SK-N-SH (cell line): ENCODE data around the gene RNF111. TPM values are rescaled to one million over a fixed set of nuclear protein-coding genes. Genes with fewer than 3 reads are reported as not detected.

Experiments
- CTCF ChIA-PET: fragments of 300-600, 350-600 bp; formaldehyde crosslinking; extraction: SDS; loops from one replicate; lab custom pipeline; 2021; lab: Yijun Ruan, JAX
- POLR2A ChIA-PET: fragments of 350-600 bp; sonication (Branson Sonifier 250); formaldehyde crosslinking; extraction: SDS; loops from one replicate; lab custom pipeline; 2020; ENCODE audit warnings: antibody characterized with exemption, inconsistent platforms; lab: Yijun Ruan, JAX
- DNase-seq: peaks from one replicate; pipeline ENCODE4 v3.0.0; 2012
- H2AFZ ChIP-seq: fragments of 200-600 bp; sonication (generic); 2 replicates; pipeline ENCODE4 v1.8.1; 2016; ENCODE audit warnings: antibody characterized with exemption, mild to moderate bottlenecking, low read depth
- H3F3A ChIP-seq: fragments of 200-600 bp; sonication (generic); replicated peaks from 2 replicates; pipeline ENCODE3; 2016; ENCODE audit warnings: antibody characterized with exemption, mild to moderate bottlenecking; ENCODE audit not compliant: insufficient read depth
- H3K27ac ChIP-seq, 2 experiments: fragments of 200-500 bp in 1 of 2; fragments of 200-600 bp in 1 of 2; sonication (Bioruptor generic) in 1 of 2; sonication (generic), shearing (Covaris generic) in 1 of 2; 2 replicates each; pipeline versions ENCODE4 v1.5.1 to v1.6.1; 2014 to 2016; ENCODE audit warnings: low read depth in 2 of 2, inconsistent platforms in 1 of 2, low read length in 1 of 2, mild to moderate bottlenecking in 1 of 2, mixed read lengths in 1 of 2
- H3K27me3 ChIP-seq: fragments of 200-600 bp; sonication (generic), shearing (Covaris generic); 2 replicates; pipeline ENCODE4 v1.6.1; 2016; ENCODE audit warnings: mixed run types; ENCODE audit not compliant: insufficient read depth
- H3K36me3 ChIP-seq, 2 experiments: fragments of 200-500 bp in 1 of 2; fragments of 200-600 bp in 1 of 2; sonication (Bioruptor generic) in 1 of 2; sonication (generic) in 1 of 2; replicated peaks in 1 of 2; 2 replicates each; pipeline versions ENCODE3 to v1.5.1; 2014 to 2016; ENCODE audit warnings: low read length in 1 of 2, mild to moderate bottlenecking in 1 of 2; ENCODE audit not compliant: insufficient read depth in 2 of 2, control insufficient read depth in 1 of 2
- H3K4me1 ChIP-seq, 2 experiments: fragments of 200-500 bp in 1 of 2; fragments of 200-600 bp in 1 of 2; sonication (Bioruptor generic) in 1 of 2; sonication (generic), shearing (Covaris generic) in 1 of 2; 2 replicates each; pipeline versions ENCODE4 v1.5.1 to v1.6.1; 2014 to 2016; ENCODE audit warnings: low read depth in 1 of 2, low read length in 1 of 2, mixed run types in 1 of 2; ENCODE audit not compliant: insufficient read depth in 2 of 2, control insufficient read depth in 1 of 2
- H3K4me2 ChIP-seq: fragments of 200-600 bp; sonication (generic), shearing (Covaris generic); 2 replicates; pipeline ENCODE4 v1.6.1; 2017; ENCODE audit warnings: mixed run types
- H3K4me3 ChIP-seq, 2 experiments: fragments of 200-500 bp in 1 of 2; fragments of 200-600 bp in 1 of 2; sonication (Bioruptor generic) in 1 of 2; sonication (generic), shearing (Covaris generic) in 1 of 2; 2 replicates each; pipeline versions ENCODE4 v1.5.1 to v1.8.1; 2014 to 2016; ENCODE audit warnings: low read depth in 2 of 2, inconsistent platforms in 1 of 2, low read length in 1 of 2, mild to moderate bottlenecking in 1 of 2, mixed read lengths in 1 of 2, moderate library complexity in 1 of 2
- H3K79me2 ChIP-seq: fragments of 200-600 bp; sonication (generic); 2 replicates; pipeline ENCODE4 v1.8.1; 2017; ENCODE audit warnings: mild to moderate bottlenecking; ENCODE audit not compliant: insufficient read depth
- H3K9ac ChIP-seq: fragments of 200-600 bp; sonication (generic); 2 replicates; pipeline ENCODE4 v1.6.1; 2017; ENCODE audit warnings: mixed run types
- H3K9me2 ChIP-seq: fragments of 200-600 bp; sonication (generic); 2 replicates; pipeline ENCODE4 v1.6.1; 2017; ENCODE audit warnings: mixed run types
- H3K9me3 ChIP-seq: fragments of 200-600 bp; sonication (generic); 2 replicates; pipeline ENCODE4 v1.6.1; 2017; ENCODE audit warnings: mixed run types, mild to moderate bottlenecking, moderate library complexity
- H4K20me1 ChIP-seq: fragments of 200-600 bp; sonication (generic); 2 replicates; pipeline ENCODE4 v1.6.1; 2017; ENCODE audit warnings: mild to moderate bottlenecking, mixed run types; ENCODE audit not compliant: insufficient read depth
- EP300 ChIP-seq, 2 experiments: IDR thresholded peaks; 2 replicates each; pipeline versions ENCODE4 v1.4.0 to v1.6.1; 2012; ENCODE audit warnings: borderline replicate concordance in 1 of 2, low read depth in 1 of 2, low read length in 1 of 2
- EZH2phosphoT487 ChIP-seq: fragments of 200-600 bp; sonication (generic); IDR thresholded peaks from 2 replicates; pipeline ENCODE4 v1.6.1; 2017; ENCODE audit warnings: low read depth, mixed run types, mild to moderate bottlenecking, antibody characterized with exemption, moderate library complexity, borderline replicate concordance
- FOSL2 ChIP-seq: IDR thresholded peaks from 2 replicates; pipeline ENCODE4 v1.4.0; 2012; ENCODE audit warnings: low read depth, mild to moderate bottlenecking, moderate library complexity, borderline replicate concordance
- FOXM1 ChIP-seq: IDR thresholded peaks from 2 replicates; pipeline ENCODE4 v1.4.0; 2012; ENCODE audit warnings: low read depth, mild to moderate bottlenecking
- GATA2 ChIP-seq: sonication (generic); formaldehyde crosslinking; IDR thresholded peaks from 2 replicates; pipeline ENCODE4 v1.5.0; 2020; ENCODE audit warnings: mild to moderate bottlenecking, missing genetic modification reagents
- JUND ChIP-seq: IDR thresholded peaks from 2 replicates; pipeline ENCODE4 v1.4.0; 2012
- POLR2AphosphoS5 ChIP-seq: IDR thresholded peaks from 2 replicates; pipeline ENCODE4 v1.6.1; 2012; ENCODE audit warnings: low read depth, low read length
- RAD21 ChIP-seq: IDR thresholded peaks from 2 replicates; pipeline ENCODE4 v1.6.1; 2012; ENCODE audit warnings: mild to moderate bottlenecking, low read length
- RXRA ChIP-seq: IDR thresholded peaks from 2 replicates; pipeline ENCODE4 v1.4.0; 2012; ENCODE audit warnings: low read depth, mild to moderate bottlenecking, borderline replicate concordance
- TAF1 ChIP-seq: IDR thresholded peaks from 2 replicates; pipeline ENCODE4 v1.6.1; 2012; ENCODE audit warnings: low read depth, mild to moderate bottlenecking, low read length, moderate library complexity, borderline replicate concordance
- TEAD4 ChIP-seq: IDR thresholded peaks from 2 replicates; pipeline ENCODE4 v1.4.0; 2012; ENCODE audit warnings: mild to moderate bottlenecking, borderline replicate concordance; ENCODE audit not compliant: insufficient read depth
- WGBS: methylation state at CpG from one replicate; pipeline ENCODE4 v1.1.6; 2017; ENCODE audit warnings: low lambda C conversion rate; 5-methylcytosine and 5-hydroxymethylcytosine counted together
- polyA plus RNA-seq, 3 experiments: library from polyadenylated mRNA; depleted of rRNA; stranded (reverse); fragments of >200 nt; gene quantifications; 2 replicates each; pipeline ENCODE4 v1.2.3, GENCODE V29; 2012
- TF ChIP-seq, protein P1 (sequence below): fragments of 200-600 bp; sonication (generic); IDR thresholded peaks from 2 replicates; pipeline ENCODE4 v1.6.1; 2017; ENCODE audit warnings: antibody characterized with exemption, mild to moderate bottlenecking, moderate library complexity
- TF ChIP-seq, protein P2 (sequence below): IDR thresholded peaks from 2 replicates; pipeline ENCODE4 v1.6.1; 2012; ENCODE audit warnings: mild to moderate bottlenecking, low read depth, low read length, moderate library complexity

Gene RNF111
- polyA plus RNA-seq, 1 of the 3 experiments (the other 2 are of a cell fraction), result 16.5 TPM

DNA sequence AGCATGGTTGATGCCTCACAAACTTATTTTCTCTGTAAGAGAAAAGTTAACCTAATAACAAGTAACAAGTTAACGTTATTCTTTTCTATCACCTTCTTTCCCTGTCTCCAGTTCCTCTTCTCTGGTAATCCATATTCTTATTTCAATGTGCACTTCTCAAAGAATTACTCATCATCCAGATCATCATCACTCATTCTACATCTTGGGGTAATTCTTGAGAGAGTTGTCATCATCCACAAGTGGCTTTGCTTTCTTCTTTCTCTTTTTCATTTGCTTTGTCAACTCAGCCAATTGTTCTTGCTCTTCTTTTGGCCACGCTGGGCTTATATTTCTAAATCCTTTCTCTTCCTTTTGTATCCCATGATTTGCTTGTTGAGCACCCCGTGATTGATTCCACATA, 20.8 kb upstream of the RNF111 start:
- Histone ChIP-seq H3K4me1 (0 out of 4 replicates have a peak, but pooled peaks cover 0 to 9% of the 10 kb centered on the region in 2 experiments), H3K9ac (no peak overlapping the region), H3K4me2 (no peak overlapping the region), H3K9me2 (no peaks in the 10 kb centered on the region), H3K79me2 (no peaks in the 10 kb centered on the region), H3F3A (peaks cover 3% of the 10 kb centered on the region), H2AFZ (no peak overlapping the region), H3K9me3 (no peaks in the 10 kb centered on the region), H4K20me1 (no peaks in the 10 kb centered on the region), H3K27ac (no peak overlapping the region; a peak in 1 of 4 replicates), H3K4me3 (no peak overlapping the region), H3K36me3 (no peaks in the 10 kb centered on the region), H3K27me3 (no peaks in the 10 kb centered on the region)
- TF ChIP-seq TAF1 (no peak), TEAD4 (no peak), FOSL2 (peak; percentile 57; the same call in 1 of the 2 replicates), JUND (peak; percentile 36)
- TF ChIP-seq, protein P1, sequence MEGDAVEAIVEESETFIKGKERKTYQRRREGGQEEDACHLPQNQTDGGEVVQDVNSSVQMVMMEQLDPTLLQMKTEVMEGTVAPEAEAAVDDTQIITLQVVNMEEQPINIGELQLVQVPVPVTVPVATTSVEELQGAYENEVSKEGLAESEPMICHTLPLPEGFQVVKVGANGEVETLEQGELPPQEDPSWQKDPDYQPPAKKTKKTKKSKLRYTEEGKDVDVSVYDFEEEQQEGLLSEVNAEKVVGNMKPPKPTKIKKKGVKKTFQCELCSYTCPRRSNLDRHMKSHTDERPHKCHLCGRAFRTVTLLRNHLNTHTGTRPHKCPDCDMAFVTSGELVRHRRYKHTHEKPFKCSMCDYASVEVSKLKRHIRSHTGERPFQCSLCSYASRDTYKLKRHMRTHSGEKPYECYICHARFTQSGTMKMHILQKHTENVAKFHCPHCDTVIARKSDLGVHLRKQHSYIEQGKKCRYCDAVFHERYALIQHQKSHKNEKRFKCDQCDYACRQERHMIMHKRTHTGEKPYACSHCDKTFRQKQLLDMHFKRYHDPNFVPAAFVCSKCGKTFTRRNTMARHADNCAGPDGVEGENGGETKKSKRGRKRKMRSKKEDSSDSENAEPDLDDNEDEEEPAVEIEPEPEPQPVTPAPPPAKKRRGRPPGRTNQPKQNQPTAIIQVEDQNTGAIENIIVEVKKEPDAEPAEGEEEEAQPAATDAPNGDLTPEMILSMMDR, result no peak
- ChIA-PET CTCF (interaction anchor here (1.5 kb wide), 1 partner anchor 535 kb away, joined by 4 read pairs; no protein-coding TSS in a partner anchor), POLR2A (no interaction called here)
- WGBS, result 62% methylated on average over 3 of the region's 3 CpGs
- no peak for DNase-seq

DNA sequence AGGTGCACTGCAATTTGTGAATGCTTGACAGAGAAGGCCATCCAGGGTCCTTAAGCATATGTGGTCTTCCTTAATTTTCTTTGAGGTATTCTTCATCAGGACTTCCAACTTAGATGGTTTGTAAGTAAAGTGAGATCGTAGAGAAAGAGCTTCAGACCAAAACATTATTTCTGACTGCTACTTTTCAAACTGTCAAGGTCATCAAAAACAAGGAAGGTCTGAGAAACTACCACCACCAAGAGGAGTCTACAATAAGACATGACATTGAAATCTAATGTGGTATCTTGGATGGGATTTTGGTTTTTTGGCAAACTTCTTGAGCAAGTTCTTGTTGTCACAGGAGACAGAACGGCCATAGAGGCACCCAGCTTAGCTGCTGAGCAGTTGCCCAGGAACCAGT, 20.0 kb upstream of the RNF111 start:
- Histone ChIP-seq H3K27ac (no peak overlapping the region), H3K36me3 (no peaks in the 10 kb centered on the region), H2AFZ (no peak overlapping the region), H3K4me3 (no peak overlapping the region), H3K9ac (no peak overlapping the region), H3F3A (no peaks in the 10 kb centered on the region), H3K79me2 (no peaks in the 10 kb centered on the region), H3K9me2 (no peaks in the 10 kb centered on the region), H3K9me3 (no peaks in the 10 kb centered on the region), H4K20me1 (no peaks in the 10 kb centered on the region), H3K4me1 (0 out of 4 replicates have a peak, but pooled peaks cover 0 to 9% of the 10 kb centered on the region in 2 experiments), H3K4me2 (no peak overlapping the region), H3K27me3 (no peaks in the 10 kb centered on the region)
- ChIA-PET CTCF (interaction anchor here (0.6 to 1.8 kb wide), 4 partner anchors 10 to 561 kb away, joined by 3 to 8 read pairs (median 4); no protein-coding TSS in a partner anchor), POLR2A (no interaction called here)
- TF ChIP-seq, protein P2, sequence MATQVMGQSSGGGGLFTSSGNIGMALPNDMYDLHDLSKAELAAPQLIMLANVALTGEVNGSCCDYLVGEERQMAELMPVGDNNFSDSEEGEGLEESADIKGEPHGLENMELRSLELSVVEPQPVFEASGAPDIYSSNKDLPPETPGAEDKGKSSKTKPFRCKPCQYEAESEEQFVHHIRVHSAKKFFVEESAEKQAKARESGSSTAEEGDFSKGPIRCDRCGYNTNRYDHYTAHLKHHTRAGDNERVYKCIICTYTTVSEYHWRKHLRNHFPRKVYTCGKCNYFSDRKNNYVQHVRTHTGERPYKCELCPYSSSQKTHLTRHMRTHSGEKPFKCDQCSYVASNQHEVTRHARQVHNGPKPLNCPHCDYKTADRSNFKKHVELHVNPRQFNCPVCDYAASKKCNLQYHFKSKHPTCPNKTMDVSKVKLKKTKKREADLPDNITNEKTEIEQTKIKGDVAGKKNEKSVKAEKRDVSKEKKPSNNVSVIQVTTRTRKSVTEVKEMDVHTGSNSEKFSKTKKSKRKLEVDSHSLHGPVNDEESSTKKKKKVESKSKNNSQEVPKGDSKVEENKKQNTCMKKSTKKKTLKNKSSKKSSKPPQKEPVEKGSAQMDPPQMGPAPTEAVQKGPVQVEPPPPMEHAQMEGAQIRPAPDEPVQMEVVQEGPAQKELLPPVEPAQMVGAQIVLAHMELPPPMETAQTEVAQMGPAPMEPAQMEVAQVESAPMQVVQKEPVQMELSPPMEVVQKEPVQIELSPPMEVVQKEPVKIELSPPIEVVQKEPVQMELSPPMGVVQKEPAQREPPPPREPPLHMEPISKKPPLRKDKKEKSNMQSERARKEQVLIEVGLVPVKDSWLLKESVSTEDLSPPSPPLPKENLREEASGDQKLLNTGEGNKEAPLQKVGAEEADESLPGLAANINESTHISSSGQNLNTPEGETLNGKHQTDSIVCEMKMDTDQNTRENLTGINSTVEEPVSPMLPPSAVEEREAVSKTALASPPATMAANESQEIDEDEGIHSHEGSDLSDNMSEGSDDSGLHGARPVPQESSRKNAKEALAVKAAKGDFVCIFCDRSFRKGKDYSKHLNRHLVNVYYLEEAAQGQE, result no peak
- no peak for TF ChIP-seq FOXM1
- TF ChIP-seq GATA2, result no peak
- TF ChIP-seq RXRA, result no peak
- no peak for TF ChIP-seq FOSL2
- no peak for TF ChIP-seq EP300 (IDR thresholded peaks at IDR 0.05; ENCODE audit: borderline replicate concordance in 1 of 2, low read depth in 1 of 2, low read length in 1 of 2)
- TF ChIP-seq TEAD4, result no peak
- no peak for TF ChIP-seq RAD21
- no peak for TF ChIP-seq POLR2AphosphoS5
- TF ChIP-seq EZH2phosphoT487, result no peak
- 77% methylated on average over 2 of the region's 2 CpGs for WGBS
- DNase-seq, result no peak
